EH (cell line): ENCODE measurements around the gene CHDH.
A peak's percentile ranks its signal among the peaks of the same experiment; 100 is the strongest.

Experiments
- DNase-seq: peaks from one replicate; pipeline ENCODE4 v3.0.0-alpha.2; 2015; ENCODE audit warnings: low read depth

CHDH gene

GRCh38 chr3:53808496-53808895 is 37.7 kb downstream of the CHDH start:
- DNase-seq, result no peak

DNA sequence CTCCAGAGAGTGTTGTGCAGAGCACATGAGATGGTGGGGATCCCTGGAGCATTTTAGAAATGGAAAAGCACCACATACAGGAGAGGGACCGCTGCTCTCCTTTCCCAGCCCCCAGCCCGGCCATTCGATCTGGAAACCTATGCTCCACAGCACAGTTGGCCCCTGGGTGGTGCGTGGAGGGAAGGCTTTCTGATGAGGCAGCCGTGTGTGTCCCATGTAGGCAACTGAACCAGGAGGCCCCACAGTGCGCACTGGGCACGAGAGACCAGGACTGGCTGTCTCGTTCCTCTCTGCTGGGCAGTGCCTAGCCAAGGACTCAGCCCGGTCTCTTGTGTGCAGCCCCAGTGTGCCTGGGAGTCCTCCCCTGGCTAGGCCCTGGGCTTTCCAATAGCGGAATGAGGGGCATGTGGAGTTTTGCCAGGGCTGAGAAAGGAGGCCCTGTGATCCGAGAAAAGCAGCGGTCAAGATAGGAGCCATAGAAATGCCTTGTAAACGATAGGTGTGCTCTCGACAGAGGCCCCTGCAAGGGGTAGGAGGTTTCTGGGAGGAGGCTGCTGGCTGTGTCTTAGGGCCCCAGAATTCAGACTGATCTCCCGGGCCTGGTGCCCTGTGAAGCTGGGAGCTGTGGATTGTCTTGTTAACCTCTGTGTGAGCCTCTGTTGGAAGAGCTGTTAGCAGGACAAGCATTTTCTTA is 39.0 kb downstream of the CHDH start:
- no peak for DNase-seq

GRCh38 chr3:53806182-53807116 is 39.8 kb downstream of the CHDH start:
- DNase-seq, result peak; percentile 94

DNA sequence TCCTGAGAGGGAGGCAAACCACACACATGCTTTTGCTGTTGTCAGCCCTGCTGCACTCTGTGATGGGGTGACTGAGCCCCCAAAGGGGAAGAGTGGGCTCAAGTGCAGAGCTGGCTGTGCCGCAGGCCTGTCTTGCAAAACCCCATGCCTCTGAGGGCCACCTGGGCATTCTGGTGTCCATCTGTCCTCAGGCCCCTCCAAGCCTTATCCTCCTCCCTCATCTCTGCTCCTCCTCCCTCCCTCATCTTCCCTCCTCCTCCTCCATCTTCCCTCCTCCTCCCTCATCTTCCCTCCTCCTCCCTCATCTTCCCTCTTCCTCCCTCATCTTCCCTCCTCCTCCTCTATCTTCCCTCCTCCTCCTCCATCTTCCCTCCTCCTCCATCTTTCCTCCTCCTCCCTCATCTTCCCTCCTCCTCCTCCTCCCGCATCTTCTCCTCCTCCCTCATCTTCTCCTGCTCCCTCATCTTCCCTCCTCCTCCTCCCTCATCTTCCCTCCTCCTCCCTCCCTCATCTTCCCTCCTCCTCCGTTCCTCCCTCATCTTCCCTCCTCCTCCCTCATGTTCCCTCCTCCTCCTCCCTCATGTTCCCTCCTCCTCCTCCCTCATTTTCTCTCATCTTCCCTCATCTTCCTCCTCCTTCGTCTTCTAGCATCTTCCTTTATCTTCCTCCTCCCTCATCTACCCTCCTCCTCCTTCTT is 40.6 kb downstream of the CHDH start:
- DNase-seq, result no peak

- DNase-seq, result peak; percentile 91
Observed at GRCh38 chr3:53804697-53805462, 41.3 kb downstream of the CHDH start.

- peak; percentile 14 for DNase-seq
Observed at GRCh38 chr3:53803816-53804695, 42.2 kb downstream of the CHDH start.

GRCh38 chr3:53803124-53803815 is 42.9 kb downstream of the CHDH start:
- no peak for DNase-seq

DNA sequence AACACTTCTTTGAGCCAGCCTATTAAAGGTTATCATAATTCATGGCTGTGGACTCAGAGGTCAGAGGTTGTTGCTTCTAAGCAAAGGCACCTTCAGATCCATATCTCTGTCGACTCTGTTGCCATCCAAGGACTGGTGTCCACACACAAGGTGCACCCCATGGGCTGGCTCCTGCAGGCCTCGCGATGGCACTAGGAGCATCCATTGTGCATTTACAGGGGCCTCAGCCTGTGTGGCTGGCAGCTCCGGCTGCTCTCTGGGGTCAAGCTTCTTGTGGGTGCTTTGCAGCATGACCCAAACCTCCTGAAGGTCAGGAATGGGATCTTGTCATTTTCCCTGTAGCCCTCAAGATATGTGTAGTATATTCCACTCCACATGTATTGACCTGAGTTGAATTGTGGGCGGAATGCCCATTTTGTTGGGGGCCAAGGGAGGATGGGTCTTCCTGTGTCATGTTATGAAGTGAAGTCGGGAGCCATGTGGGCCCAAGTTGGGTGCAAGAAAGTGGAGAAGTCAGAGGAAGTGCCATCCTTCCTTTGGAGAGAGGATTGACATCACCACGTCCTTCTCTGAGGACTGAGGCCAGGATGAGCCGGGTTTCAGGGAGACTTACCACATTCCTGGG is 43.9 kb downstream of the CHDH start:
- no peak for DNase-seq

DNA sequence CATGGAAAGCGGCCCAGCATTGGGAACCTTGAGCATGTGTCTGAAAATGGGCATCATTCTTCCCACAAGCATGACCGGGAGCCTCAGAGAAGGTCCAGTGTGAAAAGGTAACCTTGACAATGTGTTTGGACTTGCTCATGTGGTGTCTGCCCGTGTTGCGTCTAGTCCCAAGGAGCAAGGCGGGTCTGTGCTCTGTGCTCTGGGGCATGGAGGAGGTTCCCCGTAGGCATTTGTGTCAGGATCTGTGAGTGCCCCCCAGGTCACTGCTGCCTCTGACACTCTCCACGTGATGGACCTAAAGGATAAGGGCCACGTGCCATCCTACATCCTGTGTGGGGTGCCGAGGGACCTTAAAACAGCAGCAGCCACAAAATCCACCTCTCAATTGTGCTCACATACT is 44.9 kb downstream of the CHDH start:
- no peak for DNase-seq

DNA sequence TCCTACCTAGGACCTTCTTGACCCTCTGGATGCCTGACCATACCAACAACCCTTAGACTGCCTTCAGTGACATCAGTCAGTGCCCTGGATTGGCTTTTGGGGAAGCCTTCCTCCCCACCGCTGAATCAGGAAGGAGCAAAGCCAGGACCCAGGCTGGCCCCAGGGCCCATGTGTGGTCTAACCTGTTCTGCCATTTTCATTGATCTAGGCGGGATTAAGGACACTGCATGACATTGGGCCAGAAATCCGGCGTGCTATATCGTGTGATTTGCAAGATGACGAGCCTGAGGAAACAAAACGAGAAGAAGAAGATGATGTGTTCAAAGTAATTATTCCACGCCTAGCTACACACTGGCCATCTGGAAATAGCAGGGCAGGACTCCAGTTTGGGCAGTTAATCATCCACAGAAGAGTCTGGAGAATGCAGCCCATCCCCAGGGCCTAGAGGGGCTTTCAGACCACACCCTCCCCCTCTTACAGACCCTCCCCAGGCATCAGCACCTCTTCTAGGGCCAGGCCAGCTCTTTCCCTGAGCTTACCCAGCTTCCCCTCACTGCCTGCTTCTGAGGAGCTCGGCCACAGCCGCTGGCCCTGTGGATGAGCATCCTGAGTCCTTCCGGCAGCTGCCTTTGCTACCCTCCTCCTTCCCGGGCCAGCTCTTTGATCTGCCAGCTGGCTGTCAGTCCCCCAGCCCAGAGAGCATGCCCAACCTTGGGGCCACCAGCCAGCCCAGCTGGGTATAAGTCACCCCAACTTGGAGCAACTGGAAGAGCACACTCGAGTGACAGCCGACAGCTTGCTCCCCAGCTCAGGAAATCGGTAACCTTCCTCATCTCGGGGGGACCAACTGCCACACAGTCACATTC is 45.9 kb downstream of the CHDH start:
- DNase-seq, result no peak

DNA sequence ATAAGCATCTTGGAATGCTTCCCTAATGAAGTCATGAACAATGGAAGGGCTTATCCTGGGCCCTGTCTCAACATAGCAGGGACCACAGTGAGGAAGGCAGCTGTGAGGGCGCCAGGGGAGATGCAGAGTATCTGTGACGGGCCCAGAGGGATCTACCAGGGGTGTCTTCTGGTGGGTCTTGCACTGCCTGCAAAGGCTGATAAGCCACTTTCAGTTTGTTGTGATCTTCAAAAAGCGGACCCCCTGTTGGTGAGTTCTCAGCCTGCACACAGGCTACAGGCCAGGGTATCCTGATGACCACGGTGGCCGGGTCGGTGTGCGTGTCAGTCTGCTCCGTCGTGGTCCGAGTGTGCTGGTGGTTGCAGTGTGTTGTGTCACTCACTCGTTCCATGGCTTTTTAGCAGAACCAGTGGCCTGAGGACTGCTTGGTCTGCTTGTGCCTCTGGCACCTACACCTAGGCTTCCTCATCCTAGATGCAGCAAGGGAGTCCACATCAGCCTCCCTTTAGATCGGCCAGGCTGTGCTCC is 46.8 kb downstream of the CHDH start:
- peak; percentile 34 for DNase-seq

DNA sequence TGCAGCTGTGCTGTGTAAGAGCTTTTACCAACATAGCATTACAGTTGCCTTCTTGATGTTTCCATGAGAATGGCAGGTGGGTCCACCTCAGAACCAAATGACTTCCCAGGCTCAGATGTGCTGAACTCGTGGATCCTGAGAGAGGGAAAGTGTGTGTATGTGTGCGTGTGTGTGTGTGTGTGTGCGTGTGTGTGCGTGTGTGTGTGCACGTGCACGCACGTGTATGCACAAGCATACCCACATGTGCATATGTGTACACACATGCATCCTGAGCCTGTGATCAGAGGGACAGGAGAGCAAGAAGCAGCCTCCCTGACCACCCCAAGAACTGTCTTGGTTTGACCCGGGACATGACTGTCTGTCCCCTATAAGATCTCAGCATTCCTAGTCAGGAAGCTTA is 48.1 kb downstream of the CHDH start:
- DNase-seq, result no peak

DNA sequence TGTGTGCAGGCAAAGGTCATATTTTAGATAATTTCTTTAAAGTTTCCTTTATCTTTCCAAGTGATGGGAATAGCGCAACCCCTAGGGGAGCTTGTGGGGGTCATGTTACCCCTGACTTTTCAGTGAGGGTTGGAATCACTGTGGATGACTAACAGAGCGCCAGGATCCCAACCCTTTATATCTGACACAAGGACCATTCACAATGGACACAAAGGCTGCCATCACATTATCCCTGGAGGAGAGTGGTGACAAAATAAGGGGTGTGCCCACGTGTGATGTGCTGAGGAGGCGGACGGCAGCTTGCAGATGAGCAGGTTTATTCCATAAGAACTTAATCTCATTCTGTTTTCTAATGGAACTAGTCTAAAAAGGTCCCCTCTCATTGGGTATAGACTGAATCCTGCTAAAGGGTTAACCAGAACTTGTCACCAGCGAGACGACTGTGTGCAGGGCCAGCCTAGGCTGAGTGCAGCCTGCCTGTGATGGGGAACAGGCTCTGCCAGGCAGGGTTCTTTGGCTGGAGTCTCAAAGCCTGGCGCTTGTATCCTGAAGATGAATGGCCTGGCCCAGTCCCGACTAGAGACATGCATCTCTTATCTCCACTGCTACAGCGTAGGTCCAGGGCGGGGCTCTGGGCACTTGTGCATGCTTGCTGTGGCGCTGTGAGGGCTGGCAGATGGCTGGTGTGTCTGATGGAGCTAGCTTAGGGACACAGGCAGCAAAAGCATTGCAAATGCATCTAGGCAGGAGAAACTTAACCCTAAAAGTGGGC is 50.2 kb downstream of the CHDH start:
- no peak for DNase-seq

DNA sequence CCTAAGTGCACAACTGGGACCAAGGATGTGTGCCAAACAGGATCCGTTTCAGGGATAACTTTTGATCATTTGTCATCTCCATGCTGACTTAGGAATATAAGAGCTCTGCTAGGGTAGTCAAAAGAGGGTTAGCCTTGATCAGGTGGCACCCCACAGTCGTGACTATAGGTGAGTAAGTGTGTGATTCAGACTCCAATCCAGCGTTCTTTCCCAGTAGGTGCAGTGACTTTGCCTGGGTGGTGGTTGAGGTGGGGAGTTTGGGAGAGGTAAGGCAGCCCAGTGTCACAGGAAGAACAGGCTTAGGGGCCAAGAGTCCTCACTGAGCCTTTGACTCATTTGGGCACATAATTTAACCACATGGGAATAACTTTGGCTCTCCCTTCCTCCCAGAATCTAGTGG is 51.0 kb downstream of the CHDH start:
- peak; percentile 11 for DNase-seq

DNA sequence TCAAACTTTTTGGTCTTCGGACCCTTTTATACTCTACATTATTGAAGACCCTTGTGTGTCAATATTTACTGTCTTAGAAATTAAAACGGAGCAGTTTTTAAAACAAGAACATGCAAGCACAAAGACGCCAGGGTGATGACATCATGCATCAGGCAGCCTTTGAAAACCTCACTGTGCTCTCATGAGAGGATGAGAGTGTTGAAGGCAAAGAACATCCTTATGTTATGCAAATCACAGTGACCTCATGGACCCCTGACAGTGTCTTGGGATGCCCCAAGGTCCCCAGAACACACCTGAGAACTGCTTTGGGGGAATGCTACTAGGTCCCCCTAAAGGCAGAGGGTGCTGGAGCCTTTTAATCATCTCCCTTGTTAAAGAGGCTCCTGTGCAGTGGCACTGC is 51.6 kb downstream of the CHDH start:
- peak; percentile 59 for DNase-seq

GRCh38 chr3:53792866-53793265 is 53.4 kb downstream of the CHDH start:
- DNase-seq, result no peak

- no peak for DNase-seq
Observed at GRCh38 chr3:53791317-53791716, 54.9 kb downstream of the CHDH start.

DNA sequence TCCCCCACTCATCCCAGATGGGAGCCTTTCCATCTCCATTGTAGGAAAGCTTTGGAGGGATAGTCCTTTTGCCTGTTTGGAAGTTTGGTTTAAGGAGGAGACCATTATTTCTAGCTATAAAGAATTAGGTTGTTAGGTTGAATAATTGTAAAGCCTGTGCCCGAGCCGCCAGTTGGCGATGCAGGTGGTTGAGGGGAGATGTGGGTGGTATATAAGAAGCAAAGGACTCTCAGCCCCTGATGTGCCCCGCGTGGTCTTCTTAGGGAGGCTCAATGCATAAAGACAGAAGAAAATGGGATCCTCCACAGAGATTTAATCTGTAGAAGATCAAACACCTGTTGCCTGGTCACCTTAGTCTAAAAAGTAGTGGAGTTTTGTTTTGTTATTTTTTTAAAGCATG is 55.7 kb downstream of the CHDH start:
- DNase-seq, result no peak
